Measurements from ENCODE around the gene P2RY14. TPM values are rescaled to one million over a fixed set of nuclear protein-coding genes. Genes with fewer than 3 reads are reported as not detected.

Gene P2RY14
- total and polyA plus RNA-seq, 2 of the 13 experiments (the other 11 are each of a cell fraction or from before 2014, with no cell fraction given): not detected

DNA sequence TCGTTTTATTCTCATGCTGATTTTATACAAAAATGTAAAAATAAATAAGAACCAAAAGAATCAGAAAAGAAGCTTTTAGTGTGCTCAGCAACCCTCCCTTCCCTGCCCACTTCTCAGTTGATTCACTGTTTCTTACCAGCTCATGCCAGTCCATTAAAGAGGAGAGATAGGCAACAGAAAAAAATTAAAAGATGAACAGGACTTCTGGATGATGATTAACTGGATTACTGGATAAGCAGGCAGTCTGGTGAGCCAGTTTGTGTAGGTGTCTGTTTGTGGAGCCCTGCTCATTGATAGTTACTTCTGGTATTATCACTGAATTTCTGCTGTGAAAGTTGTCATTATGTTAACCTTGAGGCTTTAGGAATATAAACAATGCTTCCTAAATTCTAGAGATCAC is 60.2 kb downstream of the P2RY14 start:
- CTCF ChIA-PET (ENCODE audit: low intra/inter-chr PET ratio, low total read pairs): no interaction called here

More for the DNA sequence above, 60.2 kb downstream of the P2RY14 start:
- Histone ChIP-seq H3K79me2 (ENCODE audit: insufficient read depth, low read length) (no peaks in the 10 kb centered on the region), H3K9ac (ENCODE audit: insufficient read depth, low read depth, low read length) (no peak overlapping the region), H3K9me3 (ENCODE audit: low read length) (peaks cover 6% of the 10 kb centered on the region; the same call in 1 of the 2 replicates), H3K27ac (ENCODE audit: extremely low read length, insufficient read depth, low read length) (no peak overlapping the region), H3K4me2 (ENCODE audit: low read depth, low read length) (no peak overlapping the region), H3K27me3 (ENCODE audit: control insufficient read depth in 1 of 2, insufficient read depth in 2 of 2, low read length in 2 of 2) (no peaks in the 10 kb centered on the region), H3K36me3 (replicated peaks in 1 of 2; ENCODE audit: control insufficient read depth in 1 of 2, insufficient read depth in 2 of 2, low read length in 2 of 2) (no peaks in the 10 kb centered on the region), H3K4me1 (ENCODE audit: insufficient read depth, low read length) (peaks cover 7% of the 10 kb centered on the region; the same call in 1 of the 2 replicates), H4K20me1 (ENCODE audit: insufficient read depth, low read length) (no peaks in the 10 kb centered on the region), H2AFZ (ENCODE audit: low read length) (no peak overlapping the region), H3K4me3 (replicated peaks in 1 of 3; ENCODE audit: insufficient read depth in 1 of 3, low read depth in 2 of 3, low read length in 3 of 3) (no peak overlapping the region)
- intact Hi-C loops (cut with micrococcal nuclease; ENCODE audit: unreplicated experiment): no loop called here
- no peak for ATAC-seq
- no peak for FAIRE-seq
- no TSS peak for BruUV-seq (replicated peaks)
- TF ChIP-seq ZMYM4 (CRISPR knock-in tag; IDR thresholded peaks at IDR 0.05): no peak
- no peak for TF ChIP-seq CREM (IDR thresholded peaks at IDR 0.05)
- TF ChIP-seq CREM (CRISPR knock-in tag; IDR thresholded peaks at IDR 0.05): no peak
- TF ChIP-seq HOXA9 (CRISPR knock-in tag; IDR thresholded peaks at IDR 0.05; ENCODE audit: borderline replicate concordance): no peak
- no peak for TF ChIP-seq ZNF143 (CRISPR knock-in tag; IDR thresholded peaks at IDR 0.05)
- no peak for TF ChIP-seq SP140L (CRISPR knock-in tag; IDR thresholded peaks at IDR 0.05; ENCODE audit: borderline replicate concordance)
- TF ChIP-seq ZBTB10 (CRISPR knock-in tag; IDR thresholded peaks at IDR 0.05; ENCODE audit: borderline replicate concordance): no peak
- no peak for TF ChIP-seq ZNF776 (CRISPR knock-in tag; IDR thresholded peaks at IDR 0.05)
- no peak for TF ChIP-seq ZNF691 (CRISPR knock-in tag; IDR thresholded peaks at IDR 0.05; ENCODE audit: borderline replicate concordance, low read depth)
- TF ChIP-seq SAFB2 (CRISPR knock-in tag; IDR thresholded peaks at IDR 0.05; ENCODE audit: borderline replicate concordance, low read depth): no peak
- no peak for TF ChIP-seq THYN1 (CRISPR knock-in tag; IDR thresholded peaks at IDR 0.05; ENCODE audit: borderline replicate concordance, low read depth)
- TF ChIP-seq ZNF792 (CRISPR knock-in tag; IDR thresholded peaks at IDR 0.05): no peak
- TF ChIP-seq ZNF879 (CRISPR knock-in tag; IDR thresholded peaks at IDR 0.05): no peak
- TF ChIP-seq ZNF30 (CRISPR knock-in tag; IDR thresholded peaks at IDR 0.05): no peak
- no peak for TF ChIP-seq TCF12 (IDR thresholded peaks at IDR 0.05)
- TF ChIP-seq TCF12 (CRISPR knock-in tag; IDR thresholded peaks at IDR 0.05): no peak
- in situ Hi-C loops (cut with HindIII; ENCODE audit: extremely low pct_ligation_motif_present, low pct_unique_long_range_greater_than_20kb): loop anchor here (25.0 kb wide), 1 partner anchor 569 kb away; no protein-coding TSS in a partner anchor
- no peak for DNase-seq (ENCODE audit: low spot score)
- 17% methylated on average over 1 of the region's 1 CpG for WGBS (ENCODE audit: low lambda C conversion rate)
- POLR2A ChIA-PET: no interaction called here

Data from HepG2 (cell line).